Lung (tissue), 12 donors: ENCODE results near the gene RPS10. TPM values are rescaled to one million over a fixed set of nuclear protein-coding genes. Genes with fewer than 3 reads are reported as not detected.

Source experiments
- ATAC-seq: fragments of 200-7000 bp; cut with Tn5 transposase; one replicate; pipeline ENCODE4 v1.9.1; 2020; ENCODE audit warnings: moderate number of reproducible peaks; ENCODE audit not compliant: insufficient read depth, low FRiP score
- DNase-seq, 3 donors: peaks; one replicate each; pipeline ENCODE4 v3.0.0-alpha.2; 2013 to 2017
- H3K27ac ChIP-seq, 2 donors: one replicate each; pipeline ENCODE4 v1.5.1; 2013; ENCODE audit warnings: mild to moderate bottlenecking in 2 of 2, moderate library complexity in 2 of 2, control low read depth in 1 of 2, inconsistent platforms in 1 of 2, low read depth in 1 of 2, low read length in 1 of 2
- H3K27me3 ChIP-seq, 3 donors: one replicate each; pipeline ENCODE4 v1.5.1; 2013; ENCODE audit warnings: low read length in 2 of 3; ENCODE audit not compliant: control insufficient read depth in 3 of 3, insufficient read depth in 3 of 3
- H3K36me3 ChIP-seq, 4 donors: one replicate each; pipeline ENCODE4 v1.5.1; 2013; ENCODE audit warnings: low read length in 4 of 4, mild to moderate bottlenecking in 1 of 4, moderate library complexity in 1 of 4; ENCODE audit not compliant: control insufficient read depth in 4 of 4, insufficient read depth in 4 of 4
- H3K4me1 ChIP-seq, 5 donors: one replicate each; pipeline ENCODE4 v1.5.1; 2013; ENCODE audit warnings: low read length in 5 of 5, mild to moderate bottlenecking in 2 of 5, moderate library complexity in 1 of 5; ENCODE audit not compliant: control insufficient read depth in 5 of 5, insufficient read depth in 5 of 5
- H3K4me3 ChIP-seq: one replicate; pipeline ENCODE4 v1.5.1; 2013; ENCODE audit warnings: mild to moderate bottlenecking, control low read depth, moderate library complexity
- H3K9ac ChIP-seq, 2 donors: one replicate each; pipeline ENCODE4 v1.5.1; 2013; ENCODE audit warnings: low read length in 2 of 2, control low read depth in 1 of 2; ENCODE audit not compliant: insufficient read depth in 1 of 2
- H3K9me3 ChIP-seq, 4 donors: one replicate each; pipeline ENCODE4 v1.5.1; 2013; ENCODE audit warnings: low read length in 3 of 4, mild to moderate bottlenecking in 1 of 4, moderate library complexity in 1 of 4; ENCODE audit not compliant: control insufficient read depth in 4 of 4, insufficient read depth in 3 of 4
- WGBS, 2 donors: extraction: QIAGEN DNeasy Blood & Tissue Kit; methylation state at CpG; one replicate each; pipeline ENCODE4 v1.1.7; 2013; 5-methylcytosine and 5-hydroxymethylcytosine counted together
- polyA plus RNA-seq, 2 donors: library from polyadenylated mRNA; stranded (reverse); fragments of 200-250 nt; gene quantifications; one replicate each; pipeline ENCODE4 v1.2.1, GENCODE V29; 2013
- total RNA-seq, 2 donors: library from RNA; depleted of rRNA in 1 of 2; stranded (reverse); fragments of >200 nt in 1 of 2; gene quantifications; one replicate each; pipeline ENCODE4 v1.2.1, GENCODE V29; 2014 to 2021
- TF ChIP-seq, protein P1 (sequence below): IDR thresholded peaks from 2 replicates; pipeline ENCODE4 v1.5.1; 2012; ENCODE audit warnings: mild to moderate bottlenecking; ENCODE audit errors: control extremely low read depth, extremely low read depth
- donor health status: control.
- donor health status: control.
- donor health status: Bipolar disorder and iron deficiency.
- donor health status: healthy.
- donor health status: DM: yes; HTN: yes; CAD: no.

Gene RPS10
- total and polyA plus RNA-seq, 4 donors = 846 to 2,710 (median 1,738) TPM

DNA sequence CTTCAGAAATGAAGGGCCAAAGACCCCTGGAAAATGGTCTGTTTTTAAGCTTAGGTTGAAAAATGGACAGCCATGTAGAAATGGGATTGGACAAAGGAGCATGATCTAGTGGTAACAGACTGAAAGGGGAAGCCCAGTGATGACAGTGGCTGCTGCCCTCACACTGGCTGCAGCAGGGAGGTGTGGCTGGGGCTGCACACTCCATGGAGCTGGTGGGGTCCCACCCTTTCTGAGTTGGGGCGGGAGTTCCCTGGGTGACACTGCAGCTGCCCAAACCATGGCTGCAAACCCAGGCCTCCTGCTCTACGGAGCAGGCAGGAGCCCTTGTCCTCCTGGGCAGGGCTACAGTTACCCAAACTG, 31.5 kb upstream of the RPS10 start:
- no peaks in the 10 kb centered on the region for H3K27me3 ChIP-seq
- 69 to 89% methylated on average over 2 of the region's 2 CpGs for WGBS, 2 donors
- TF ChIP-seq, protein P1, sequence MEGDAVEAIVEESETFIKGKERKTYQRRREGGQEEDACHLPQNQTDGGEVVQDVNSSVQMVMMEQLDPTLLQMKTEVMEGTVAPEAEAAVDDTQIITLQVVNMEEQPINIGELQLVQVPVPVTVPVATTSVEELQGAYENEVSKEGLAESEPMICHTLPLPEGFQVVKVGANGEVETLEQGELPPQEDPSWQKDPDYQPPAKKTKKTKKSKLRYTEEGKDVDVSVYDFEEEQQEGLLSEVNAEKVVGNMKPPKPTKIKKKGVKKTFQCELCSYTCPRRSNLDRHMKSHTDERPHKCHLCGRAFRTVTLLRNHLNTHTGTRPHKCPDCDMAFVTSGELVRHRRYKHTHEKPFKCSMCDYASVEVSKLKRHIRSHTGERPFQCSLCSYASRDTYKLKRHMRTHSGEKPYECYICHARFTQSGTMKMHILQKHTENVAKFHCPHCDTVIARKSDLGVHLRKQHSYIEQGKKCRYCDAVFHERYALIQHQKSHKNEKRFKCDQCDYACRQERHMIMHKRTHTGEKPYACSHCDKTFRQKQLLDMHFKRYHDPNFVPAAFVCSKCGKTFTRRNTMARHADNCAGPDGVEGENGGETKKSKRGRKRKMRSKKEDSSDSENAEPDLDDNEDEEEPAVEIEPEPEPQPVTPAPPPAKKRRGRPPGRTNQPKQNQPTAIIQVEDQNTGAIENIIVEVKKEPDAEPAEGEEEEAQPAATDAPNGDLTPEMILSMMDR = no peak
- no peaks in the 10 kb centered on the region for H3K36me3 ChIP-seq
- no peak overlapping the region for H3K27ac ChIP-seq
- H3K9me3 ChIP-seq = peaks cover 0 to 3% (median 0%) of the 10 kb centered on the region in 4 donors
- no peak overlapping the region for H3K4me3 ChIP-seq
- no peak for DNase-seq
- no peak overlapping the region for H3K9ac ChIP-seq
- no peak for ATAC-seq
- no peaks in the 10 kb centered on the region for H3K4me1 ChIP-seq

DNA sequence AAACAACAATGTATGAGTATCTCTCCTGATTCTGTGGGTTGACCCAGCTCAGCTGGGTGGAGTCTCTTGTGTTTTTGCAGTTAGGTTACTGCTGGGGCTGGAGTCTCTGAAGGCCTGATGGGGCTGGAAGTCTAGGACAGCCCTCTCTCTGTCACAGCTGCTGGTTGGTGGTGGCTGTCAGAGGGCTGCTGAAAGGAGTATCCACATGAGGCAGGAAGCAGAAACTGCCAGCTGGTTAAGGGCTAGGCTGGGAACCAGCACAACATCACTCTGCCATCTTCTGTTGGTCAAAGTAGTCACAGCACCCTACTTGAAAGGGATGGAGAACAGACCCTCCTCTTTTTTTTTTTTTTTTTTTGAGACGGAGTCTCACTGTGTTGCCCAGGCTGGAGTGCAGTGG, 30.0 kb upstream of the RPS10 start:
- no peaks in the 10 kb centered on the region for H3K27me3 ChIP-seq
- no peaks in the 10 kb centered on the region for H3K36me3 ChIP-seq
- 82% methylated on average over 1 of the region's 1 CpG; no CpG with 5 or more reads in 1 of the 2 donors for WGBS, 2 donors
- no peak overlapping the region for H3K4me3 ChIP-seq
- no peak overlapping the region for H3K9ac ChIP-seq
- ATAC-seq (no peak), DNase-seq (no peak)
- no peaks in the 10 kb centered on the region for H3K4me1 ChIP-seq
- no peak overlapping the region for H3K27ac ChIP-seq
- TF ChIP-seq, protein P1 = no peak
- H3K9me3 ChIP-seq = peaks cover 0 to 6% (median 2%) of the 10 kb centered on the region in 4 donors

DNA sequence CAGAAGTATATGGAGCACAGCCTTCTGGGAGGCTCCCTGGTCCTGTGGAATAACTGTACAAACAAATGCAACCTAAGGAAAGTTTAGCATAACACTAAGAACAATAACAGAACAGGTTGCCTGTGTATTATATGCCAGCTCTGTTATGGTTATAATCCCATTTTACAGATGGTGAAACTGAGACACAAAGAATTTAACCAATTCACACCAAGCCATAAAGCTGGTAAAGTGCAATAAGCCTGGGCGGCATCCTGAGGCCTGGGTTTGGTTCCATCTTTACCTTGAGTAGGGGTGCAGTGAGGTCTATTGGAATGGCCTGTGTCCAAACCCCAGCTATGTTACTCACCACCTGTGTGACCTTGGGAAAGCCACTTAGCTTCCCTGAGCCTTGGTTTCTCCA, 25.3 kb upstream of the RPS10 start:
- Histone ChIP-seq H3K9ac (no peak overlapping the region), H3K9me3 (peaks cover 0 to 5% (median 2%) of the 10 kb centered on the region in 4 donors), H3K27ac (no peak overlapping the region), H3K4me1 (no peaks in the 10 kb centered on the region), H3K36me3 (no peaks in the 10 kb centered on the region), H3K27me3 (no peaks in the 10 kb centered on the region), H3K4me3 (no peak overlapping the region)
- DNase-seq = no peak
- no peak for ATAC-seq
- WGBS, 2 donors = 98 to 100% methylated on average over 1 of the region's 1 CpG
- TF ChIP-seq, protein P1 = no peak

DNA sequence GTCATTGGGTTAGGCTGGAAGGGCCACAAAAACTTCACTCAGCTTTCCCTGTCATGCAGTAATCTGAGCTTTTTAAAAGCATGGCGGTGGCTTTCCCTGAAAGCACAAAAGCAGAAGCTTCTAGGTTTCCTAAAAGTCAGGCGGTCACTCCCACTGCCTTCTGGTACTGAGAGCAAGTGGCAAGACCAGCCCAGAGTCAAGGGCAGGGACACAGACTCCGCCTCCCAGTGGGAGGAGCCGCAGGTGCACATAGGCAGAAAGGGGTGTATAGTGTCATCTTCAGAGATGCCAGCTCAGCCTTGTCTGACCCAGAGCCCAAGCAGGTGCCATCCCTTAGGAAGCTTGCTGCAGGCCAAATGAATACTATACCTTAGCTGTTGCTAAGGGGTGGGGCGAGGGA, 22.0 kb upstream of the RPS10 start:
- H3K4me3 ChIP-seq = no peak overlapping the region
- no peaks in the 10 kb centered on the region for H3K27me3 ChIP-seq
- TF ChIP-seq, protein P1 = no peak
- H3K36me3 ChIP-seq = no peaks in the 10 kb centered on the region
- peak overlapping the region in 1 of 2 donors; percentile 20 for H3K27ac ChIP-seq
- no peak overlapping the region for H3K9ac ChIP-seq
- no peaks in the 10 kb centered on the region for H3K4me1 ChIP-seq
- WGBS, 2 donors = 66 to 69% methylated on average over 5 of the region's 5 CpGs
- peaks cover 0 to 4% (median 2%) of the 10 kb centered on the region in 4 donors for H3K9me3 ChIP-seq
- DNase-seq (no peak), ATAC-seq (no peak)
